Smooth muscle cell (in vitro differentiated cells): Measurements from ENCODE around the gene STPG3. TPM values are rescaled to one million over a fixed set of nuclear protein-coding genes. Genes with fewer than 3 reads are reported as not detected.
"Not testable (repeated sequence)": the region's sequence is repeated elsewhere in the genome, so short reads cannot be mapped to it uniquely, and the experiment has no call there.

Experiments used
- DNase-seq: peaks from one replicate; lab custom pipeline; 2025; ENCODE audit not compliant: unreplicated experiment; lab: John Stamatoyannopoulos, UW
- H2AFZ ChIP-seq: fragments of 200-600 bp; sonication (generic); 2 replicates; pipeline ENCODE4 v1.6.0; 2016; ENCODE audit warnings: antibody characterized with exemption, low read depth, mild to moderate bottlenecking
- H3F3A ChIP-seq: fragments of 200-600 bp; sonication (generic); 2 replicates; pipeline ENCODE4 v1.6.0; 2017; ENCODE audit warnings: antibody characterized with exemption, low read depth
- H3K27ac ChIP-seq: fragments of 200-600 bp; sonication (generic); 2 replicates; pipeline ENCODE4 v1.5.1; 2016; ENCODE audit warnings: low read depth, mild to moderate bottlenecking
- H3K27me3 ChIP-seq: fragments of 200-600 bp; sonication (generic); 2 replicates; pipeline ENCODE4 v1.6.1; 2016; ENCODE audit warnings: low read depth, mild to moderate bottlenecking
- H3K36me3 ChIP-seq: fragments of 200-600 bp; sonication (generic); 2 replicates; pipeline ENCODE4 v1.5.1; 2016; ENCODE audit warnings: low read depth
- H3K4me1 ChIP-seq: fragments of 200-600 bp; sonication (generic); 2 replicates; pipeline ENCODE4 v1.5.1; 2016; ENCODE audit warnings: low read depth
- H3K4me2 ChIP-seq: fragments of 200-600 bp; sonication (generic); 2 replicates; pipeline ENCODE4 v1.6.0; 2016; ENCODE audit warnings: mild to moderate bottlenecking
- H3K4me3 ChIP-seq: fragments of 200-600 bp; sonication (generic); 2 replicates; pipeline ENCODE4 v1.5.1; 2016; ENCODE audit warnings: mild to moderate bottlenecking
- H3K79me2 ChIP-seq: fragments of 200-600 bp; sonication (generic); 2 replicates; pipeline ENCODE4 v1.6.0; 2016; ENCODE audit warnings: low read depth, mild to moderate bottlenecking
- H3K9ac ChIP-seq: fragments of 200-600 bp; sonication (generic); 2 replicates; pipeline ENCODE4 v1.6.0; 2016; ENCODE audit warnings: low read depth
- H3K9me3 ChIP-seq: fragments of 200-600 bp; sonication (generic); replicated peaks from 2 replicates; pipeline ENCODE4 v1.5.1; 2016; ENCODE audit warnings: low read depth
- H4K20me1 ChIP-seq: fragments of 200-600 bp; sonication (generic); 2 replicates; pipeline ENCODE4 v1.6.0; 2016; ENCODE audit warnings: low read depth
- WGBS: methylation state at CpG from one replicate; pipeline ENCODE4 v1.1.7; 2016; ENCODE audit warnings: low lambda C conversion rate; 5-methylcytosine and 5-hydroxymethylcytosine counted together
- polyA plus RNA-seq: library from polyadenylated mRNA; unstranded; fragments of >200 nt; fragmentation: Nextera tagmentation; extraction: Ambion mirVana; gene quantifications from 2 replicates; pipeline ENCODE4 v1.2.1, GENCODE V29; 2016
- total RNA-seq: library from RNA; depleted of rRNA; stranded (reverse); fragments of >200 nt; gene quantifications from 2 replicates; pipeline ENCODE4 v1.2.3, GENCODE V29; 2014
- TF ChIP-seq, protein P1 (sequence below): fragments of 200-600 bp; sonication (generic); IDR thresholded peaks from 2 replicates; pipeline ENCODE4 v1.5.1; 2017; ENCODE audit warnings: borderline replicate concordance, mild to moderate bottlenecking, antibody characterized with exemption; ENCODE audit not compliant: insufficient read depth, poor library complexity, severe bottlenecking

The STPG3 gene
- total and polyA plus RNA-seq, 2 experiments from 2014 or later, result not detected

- peak overlapping the region; percentile 90 for H3K9ac ChIP-seq
- no peak overlapping the region for H2AFZ ChIP-seq
- no peaks in the 10 kb centered on the region for H3K27me3 ChIP-seq
- peaks cover 25% of the 10 kb centered on the region for H3F3A ChIP-seq
- peak overlapping the region; percentile 93 for H3K4me3 ChIP-seq
- DNase-seq, result no peak
- H3K79me2 ChIP-seq, result peaks cover 38% of the 10 kb centered on the region
- WGBS, result 80% methylated on average over 36 of the region's 36 CpGs
- peak overlapping the region; percentile 100 for H3K4me2 ChIP-seq
- no peaks in the 10 kb centered on the region for H3K9me3 ChIP-seq
- TF ChIP-seq, protein P1, sequence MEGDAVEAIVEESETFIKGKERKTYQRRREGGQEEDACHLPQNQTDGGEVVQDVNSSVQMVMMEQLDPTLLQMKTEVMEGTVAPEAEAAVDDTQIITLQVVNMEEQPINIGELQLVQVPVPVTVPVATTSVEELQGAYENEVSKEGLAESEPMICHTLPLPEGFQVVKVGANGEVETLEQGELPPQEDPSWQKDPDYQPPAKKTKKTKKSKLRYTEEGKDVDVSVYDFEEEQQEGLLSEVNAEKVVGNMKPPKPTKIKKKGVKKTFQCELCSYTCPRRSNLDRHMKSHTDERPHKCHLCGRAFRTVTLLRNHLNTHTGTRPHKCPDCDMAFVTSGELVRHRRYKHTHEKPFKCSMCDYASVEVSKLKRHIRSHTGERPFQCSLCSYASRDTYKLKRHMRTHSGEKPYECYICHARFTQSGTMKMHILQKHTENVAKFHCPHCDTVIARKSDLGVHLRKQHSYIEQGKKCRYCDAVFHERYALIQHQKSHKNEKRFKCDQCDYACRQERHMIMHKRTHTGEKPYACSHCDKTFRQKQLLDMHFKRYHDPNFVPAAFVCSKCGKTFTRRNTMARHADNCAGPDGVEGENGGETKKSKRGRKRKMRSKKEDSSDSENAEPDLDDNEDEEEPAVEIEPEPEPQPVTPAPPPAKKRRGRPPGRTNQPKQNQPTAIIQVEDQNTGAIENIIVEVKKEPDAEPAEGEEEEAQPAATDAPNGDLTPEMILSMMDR, result no peak
- H3K27ac ChIP-seq, result peak overlapping the region; percentile 86
- peaks cover 32% of the 10 kb centered on the region for H4K20me1 ChIP-seq
- H3K36me3 ChIP-seq, result no peaks in the 10 kb centered on the region
- H3K4me1 ChIP-seq, result peaks cover 5% of the 10 kb centered on the region
These were observed 8.6 kb upstream of the STPG3 start for GRCh38 chr9:137242269-137243203.

GRCh38 chr9:137243266-137243625 lies 7.8 kb upstream of the STPG3 start:
- 94% methylated on average over 18 of the region's 18 CpGs for WGBS
- H4K20me1 ChIP-seq, result peaks cover 28% of the 10 kb centered on the region
- H3K36me3 ChIP-seq, H2AFZ ChIP-seq, H3K27me3 ChIP-seq, DNase-seq, H3K27ac ChIP-seq, H3K4me1 ChIP-seq, H3K9me3 ChIP-seq, H3K4me3 ChIP-seq, H3K9ac ChIP-seq: not testable (repeated sequence)
- H3K79me2 ChIP-seq, result peaks cover 38% of the 10 kb centered on the region
- peaks cover 25% of the 10 kb centered on the region for H3F3A ChIP-seq
- peak overlapping the region; percentile 100 for H3K4me2 ChIP-seq

DNA sequence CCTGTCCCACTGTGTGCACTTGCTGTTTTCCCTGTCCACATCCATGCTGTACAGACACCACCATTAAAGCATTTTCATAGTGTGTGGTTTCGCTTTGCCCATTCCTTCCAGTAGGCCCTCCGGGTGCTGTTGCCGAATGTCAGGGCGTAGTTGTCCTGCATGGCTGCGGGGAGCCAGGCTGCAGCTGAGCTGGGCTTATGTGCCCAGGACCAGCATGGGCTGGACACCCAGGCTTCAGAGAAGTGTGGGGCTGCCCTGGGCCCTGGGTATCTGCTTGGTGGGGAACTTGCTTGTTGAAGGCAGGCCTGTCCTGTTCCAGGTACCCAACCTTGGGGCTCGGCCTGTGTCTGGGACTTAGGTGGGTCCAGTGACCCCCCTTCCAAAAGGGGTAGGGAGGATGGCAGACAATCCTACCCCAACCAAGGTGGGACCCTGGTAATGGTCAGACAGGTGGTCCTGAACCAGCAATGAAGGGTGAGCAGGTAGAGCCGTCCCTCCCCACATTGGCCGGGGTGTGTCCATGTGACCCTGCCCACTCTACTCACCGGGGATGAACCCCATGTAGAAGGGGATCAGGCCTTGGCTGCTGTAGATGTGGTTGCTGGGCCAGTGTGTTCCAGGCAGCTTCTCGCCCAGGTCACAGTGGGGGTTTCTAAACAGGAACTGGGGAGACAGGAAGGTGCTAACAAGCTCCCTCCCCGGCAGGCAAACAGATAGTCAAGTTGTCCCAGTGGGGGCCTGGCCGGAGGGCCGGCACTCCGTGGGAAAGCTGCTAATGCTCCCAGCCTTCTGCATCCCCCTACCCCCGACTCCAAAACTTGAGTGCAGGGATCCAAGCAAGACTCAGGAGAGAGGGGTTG lies 7.2 kb upstream of the STPG3 start:
- no peak overlapping the region for H2AFZ ChIP-seq
- peaks cover 5% of the 10 kb centered on the region for H3K4me1 ChIP-seq
- H3K9me3 ChIP-seq, result no peaks in the 10 kb centered on the region
- peaks cover 32% of the 10 kb centered on the region for H3K79me2 ChIP-seq
- H3K4me3 ChIP-seq, result no peak overlapping the region
- H3K36me3 ChIP-seq, result no peaks in the 10 kb centered on the region
- peaks cover 28% of the 10 kb centered on the region for H4K20me1 ChIP-seq
- H3K27ac ChIP-seq, result no peak overlapping the region
- no peak overlapping the region for H3K4me2 ChIP-seq
- TF ChIP-seq, protein P1, result no peak
- H3K9ac ChIP-seq, result no peak overlapping the region
- no peak for DNase-seq
- H3F3A ChIP-seq, result peaks cover 25% of the 10 kb centered on the region
- H3K27me3 ChIP-seq, result no peaks in the 10 kb centered on the region
- 73% methylated on average over 15 of the region's 15 CpGs for WGBS
